ENCODE data around the gene AKR1C1. TPM values are rescaled to one million over a fixed set of nuclear protein-coding genes. Genes with fewer than 3 reads are reported as not detected.
"Not testable (repeated sequence)": the region's sequence is repeated elsewhere in the genome, so short reads cannot be mapped to it uniquely, and the experiment has no call there.

The AKR1C1 gene
- total RNA-seq, 1 experiment from 2014 or later = 0.31 TPM

DNA sequence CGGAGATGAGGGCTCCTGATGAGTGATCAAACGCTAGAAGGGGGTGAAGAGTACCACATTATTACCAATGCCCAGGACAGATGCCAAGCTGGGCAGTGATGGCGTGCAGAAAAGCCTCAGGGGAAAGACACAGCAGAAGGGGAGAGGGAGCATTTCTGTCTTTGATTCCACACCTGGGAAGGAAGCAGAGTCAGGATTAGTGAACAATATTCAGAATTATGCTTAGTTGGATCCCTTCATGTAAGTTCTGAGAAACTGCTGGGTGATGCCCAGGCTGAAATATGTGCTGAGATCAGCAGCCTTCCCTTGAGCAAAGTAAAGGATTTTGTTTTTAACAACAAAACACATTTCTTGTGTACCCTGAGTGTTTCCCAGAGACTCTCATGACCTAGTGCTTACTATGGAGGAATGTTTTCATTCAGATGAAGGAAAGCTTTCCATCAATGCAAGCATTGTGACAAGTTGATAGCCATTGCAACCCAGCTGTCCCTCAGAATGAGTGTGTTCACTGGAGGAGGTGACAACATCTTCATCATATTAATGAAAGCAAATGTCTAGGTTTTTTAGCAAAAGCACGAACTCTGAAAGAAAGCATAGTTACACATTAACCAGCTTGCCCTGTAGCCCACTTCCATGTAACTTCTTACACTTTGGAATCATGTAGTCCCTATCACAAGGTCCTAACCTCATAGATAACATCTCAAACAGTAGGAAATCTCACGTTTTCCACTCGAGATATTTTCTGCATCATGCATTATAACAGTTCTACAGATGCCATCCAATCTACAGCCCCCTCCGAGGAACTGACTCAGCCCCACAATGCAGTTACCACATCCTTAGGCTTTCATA, 23.8 kb upstream of the AKR1C1 start:
- in situ Hi-C loops (cut with HindIII; ENCODE audit: low pct_unique_long_range_greater_than_20kb, low sequenced_read_pairs) = no loop called here
- ATAC-seq (no peak), DNase-seq (ENCODE audit: low read depth, low spot score) (no peak)
- ChIA-PET POLR2A (no interaction called here), CTCF (interaction anchor here (0.6 kb wide), 1 partner anchor 320 kb away, joined by 3 read pairs; no protein-coding TSS in a partner anchor)
- no peaks in the 10 kb centered on the region for H3K9me3 ChIP-seq (ENCODE audit: control insufficient read depth, insufficient read depth, low read depth, low read length)
- H3K4me1 ChIP-seq (ENCODE audit: control insufficient read depth, insufficient read depth, low read length) = no peaks in the 10 kb centered on the region
- no peaks in the 10 kb centered on the region for H3K36me3 ChIP-seq (ENCODE audit: control insufficient read depth, insufficient read depth, low read length)
- H3K4me3 ChIP-seq (ENCODE audit: low read depth in 2 of 2, low read length in 2 of 2) = no peak overlapping the region
- no TSS peak for BruUV-seq (replicated peaks)
- intact Hi-C loops (cut with micrococcal nuclease; ENCODE audit: unreplicated experiment) = no loop called here
- no peak overlapping the region for H3K27ac ChIP-seq (ENCODE audit: low read length)
- no peak for TF ChIP-seq REST (IDR thresholded peaks at IDR 0.05; ENCODE audit: insufficient read depth in 1 of 2, low read depth in 2 of 2, low read length in 1 of 2)
- TF ChIP-seq, protein P1, sequence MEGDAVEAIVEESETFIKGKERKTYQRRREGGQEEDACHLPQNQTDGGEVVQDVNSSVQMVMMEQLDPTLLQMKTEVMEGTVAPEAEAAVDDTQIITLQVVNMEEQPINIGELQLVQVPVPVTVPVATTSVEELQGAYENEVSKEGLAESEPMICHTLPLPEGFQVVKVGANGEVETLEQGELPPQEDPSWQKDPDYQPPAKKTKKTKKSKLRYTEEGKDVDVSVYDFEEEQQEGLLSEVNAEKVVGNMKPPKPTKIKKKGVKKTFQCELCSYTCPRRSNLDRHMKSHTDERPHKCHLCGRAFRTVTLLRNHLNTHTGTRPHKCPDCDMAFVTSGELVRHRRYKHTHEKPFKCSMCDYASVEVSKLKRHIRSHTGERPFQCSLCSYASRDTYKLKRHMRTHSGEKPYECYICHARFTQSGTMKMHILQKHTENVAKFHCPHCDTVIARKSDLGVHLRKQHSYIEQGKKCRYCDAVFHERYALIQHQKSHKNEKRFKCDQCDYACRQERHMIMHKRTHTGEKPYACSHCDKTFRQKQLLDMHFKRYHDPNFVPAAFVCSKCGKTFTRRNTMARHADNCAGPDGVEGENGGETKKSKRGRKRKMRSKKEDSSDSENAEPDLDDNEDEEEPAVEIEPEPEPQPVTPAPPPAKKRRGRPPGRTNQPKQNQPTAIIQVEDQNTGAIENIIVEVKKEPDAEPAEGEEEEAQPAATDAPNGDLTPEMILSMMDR (IDR thresholded peaks at IDR 0.05) = no peak
- no peak for TF ChIP-seq POLR2AphosphoS5 (IDR thresholded peaks at IDR 0.05; ENCODE audit: low read depth, low read length)
- H3K27me3 ChIP-seq (ENCODE audit: control insufficient read depth, insufficient read depth, low read length) = no peaks in the 10 kb centered on the region

DNA sequence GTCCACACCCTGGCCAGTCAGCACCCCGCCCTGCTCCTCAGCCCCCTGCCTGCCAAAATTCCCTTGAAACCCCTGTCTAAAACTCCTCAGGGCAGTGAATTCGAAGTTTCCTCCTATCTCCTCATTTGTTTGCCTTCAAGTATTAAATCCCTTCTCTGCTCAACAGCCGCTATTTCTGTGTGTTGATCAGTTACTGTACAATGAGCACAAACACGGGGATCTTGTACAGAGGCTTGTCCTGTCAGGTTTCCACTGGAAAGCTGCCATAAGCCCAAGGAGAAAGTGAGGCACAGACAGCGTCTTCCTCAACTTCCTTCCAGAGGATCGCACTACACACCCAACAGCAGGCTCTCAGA, 23.2 kb upstream of the AKR1C1 start:
- intact Hi-C loops (cut with micrococcal nuclease; ENCODE audit: unreplicated experiment); BruUV-seq (replicated peaks); H3K27ac ChIP-seq (ENCODE audit: low read length); ATAC-seq; H3K4me1 ChIP-seq (ENCODE audit: control insufficient read depth, insufficient read depth, low read length); in situ Hi-C loops (cut with HindIII; ENCODE audit: low pct_unique_long_range_greater_than_20kb, low sequenced_read_pairs); H3K4me3 ChIP-seq (ENCODE audit: low read depth in 2 of 2, low read length in 2 of 2); DNase-seq (ENCODE audit: low read depth, low spot score); H3K27me3 ChIP-seq (ENCODE audit: control insufficient read depth, insufficient read depth, low read length); H3K36me3 ChIP-seq (ENCODE audit: control insufficient read depth, insufficient read depth, low read length); CTCF ChIA-PET; H3K9me3 ChIP-seq (ENCODE audit: control insufficient read depth, insufficient read depth, low read depth, low read length); POLR2A ChIA-PET: not testable (repeated sequence)

DNA sequence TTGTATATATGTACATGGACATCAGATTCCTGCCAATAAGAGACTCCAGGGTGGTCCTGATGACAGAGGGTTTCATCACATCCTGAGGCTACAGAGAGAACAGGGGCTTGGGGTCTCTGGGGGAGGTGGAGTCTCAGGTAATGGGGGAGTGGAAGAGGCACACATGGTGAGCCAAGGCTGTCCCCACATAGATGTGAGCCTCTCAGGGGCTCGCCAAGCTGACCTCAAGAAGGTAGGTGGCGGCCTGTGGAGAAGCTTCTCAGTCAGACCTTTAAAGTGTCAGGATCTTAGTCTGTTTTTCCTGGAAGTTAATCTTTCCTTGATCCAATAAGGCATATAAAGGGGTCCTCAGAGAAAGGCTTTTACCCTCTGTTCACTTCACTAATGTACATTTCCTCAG, 22.3 kb upstream of the AKR1C1 start:
- POLR2A ChIA-PET; H3K27ac ChIP-seq (ENCODE audit: low read length); DNase-seq (ENCODE audit: low read depth, low spot score); H3K4me3 ChIP-seq (ENCODE audit: low read depth in 2 of 2, low read length in 2 of 2); H3K36me3 ChIP-seq (ENCODE audit: control insufficient read depth, insufficient read depth, low read length); H3K27me3 ChIP-seq (ENCODE audit: control insufficient read depth, insufficient read depth, low read length); intact Hi-C loops (cut with micrococcal nuclease; ENCODE audit: unreplicated experiment); in situ Hi-C loops (cut with HindIII; ENCODE audit: low pct_unique_long_range_greater_than_20kb, low sequenced_read_pairs); BruUV-seq (replicated peaks); H3K4me1 ChIP-seq (ENCODE audit: control insufficient read depth, insufficient read depth, low read length); ATAC-seq; CTCF ChIA-PET; H3K9me3 ChIP-seq (ENCODE audit: control insufficient read depth, insufficient read depth, low read depth, low read length): not testable (repeated sequence)

All from Panc1 (cell line).